HG03108 (cell line): ENCODE measurements around the gene PEA15.
A peak's percentile ranks its signal among the peaks of the same experiment; 100 is the strongest.

Experiments used
- ATAC-seq: cut with Tn5 transposase; IDR thresholded peaks from one replicate; pipeline ENCODE4 v1.9.1; 2021; ENCODE audit warnings: moderate library complexity; ENCODE audit not compliant: unreplicated experiment

PEA15 gene

DNA sequence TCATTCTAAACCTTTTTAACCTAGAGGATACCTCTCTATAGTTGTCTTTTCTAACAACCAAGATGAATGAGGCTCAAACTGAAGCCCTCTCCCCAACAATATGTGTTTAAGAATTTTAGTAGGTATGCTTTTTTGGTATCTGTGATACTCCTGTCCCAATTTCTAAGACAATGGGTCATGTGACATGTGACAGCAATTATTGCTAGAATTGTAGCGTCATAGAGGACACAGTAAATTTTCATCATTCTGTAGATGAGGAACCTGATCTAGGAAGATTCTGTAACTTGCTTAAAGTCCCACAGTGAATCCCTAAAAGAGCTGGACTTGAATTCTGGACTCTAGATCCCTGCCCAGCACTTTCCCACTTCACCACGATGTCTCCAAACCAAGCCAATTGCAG lies 26.5 kb upstream of the PEA15 start:
- ATAC-seq, result no peak

DNA sequence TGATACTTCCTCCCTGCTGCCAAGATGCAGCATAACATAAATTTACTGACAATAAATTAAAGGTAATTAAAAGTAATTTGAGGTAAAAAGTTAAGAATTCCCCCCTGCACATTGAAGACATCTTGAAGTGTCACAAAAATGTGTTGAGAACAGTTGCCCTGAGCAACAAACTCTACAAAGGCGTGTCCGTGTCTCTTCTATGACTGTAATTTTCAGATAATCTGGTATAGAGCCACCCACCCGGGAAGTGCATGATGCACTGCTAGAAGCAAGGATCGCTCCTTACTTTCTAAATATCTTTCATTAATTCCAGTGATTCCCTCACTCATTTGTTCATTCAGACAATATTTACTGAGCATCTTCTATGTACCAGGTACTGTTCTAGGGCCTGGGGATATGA lies 25.8 kb upstream of the PEA15 start:
- no peak for ATAC-seq

DNA sequence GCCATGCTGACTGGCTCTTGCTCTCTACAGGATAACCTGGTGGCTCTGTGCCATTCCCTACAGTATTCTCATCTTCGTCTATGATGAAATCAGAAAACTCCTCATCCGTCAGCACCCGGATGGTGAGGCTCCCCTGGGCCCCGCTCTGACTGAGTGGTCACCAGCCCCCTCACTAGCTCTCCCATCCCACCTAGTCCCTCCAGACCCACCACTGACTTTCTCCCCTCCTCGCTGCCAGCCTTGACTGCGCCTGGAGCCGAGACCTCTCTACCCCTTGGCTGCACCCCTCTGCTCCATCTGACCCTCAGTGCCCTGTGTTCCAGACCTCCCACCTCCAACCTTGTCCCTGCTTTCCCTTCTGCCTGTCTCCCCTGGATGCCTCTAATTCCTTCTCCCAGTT lies 18.9 kb upstream of the PEA15 start:
- ATAC-seq, result no peak

GRCh38 chr1:160186729-160187128 lies 18.5 kb upstream of the PEA15 start:
- ATAC-seq, result no peak

- no peak for ATAC-seq
These were observed 17.8 kb upstream of the PEA15 start for GRCh38 chr1:160187407-160187806.

- no peak for ATAC-seq
These were observed 16.8 kb upstream of the PEA15 start for GRCh38 chr1:160188341-160188740.

- ATAC-seq, result no peak
These were observed 15.2 kb upstream of the PEA15 start, which contains the start of gene CASQ1 for GRCh38 chr1:160189649-160190625. CASQ1 (plus strand) TSS chr1:160190575; CDS start chr1:160190752, 177 bp downstream.

- ATAC-seq, result no peak
These were observed 13.4 kb upstream of the PEA15 start for GRCh38 chr1:160191756-160192155.

DNA sequence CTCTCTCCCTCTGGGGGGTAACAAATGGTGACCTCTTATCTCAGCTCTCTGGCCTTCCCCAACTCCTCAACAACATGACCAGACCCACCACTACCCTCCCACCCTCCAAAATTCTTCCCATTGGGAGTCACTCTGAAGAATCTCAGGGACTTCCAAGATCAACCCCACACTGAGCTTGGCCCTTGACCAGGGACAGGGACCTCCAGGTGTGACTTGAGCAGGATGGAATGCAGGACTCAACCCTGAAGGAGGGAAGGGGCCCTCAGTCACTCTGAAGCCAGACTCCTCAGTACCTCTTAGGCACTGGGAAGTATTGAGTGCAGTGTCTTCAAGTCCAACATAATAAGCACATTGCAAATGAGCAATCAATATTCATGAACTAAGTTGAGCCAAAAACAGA lies 12.9 kb upstream of the PEA15 start:
- ATAC-seq, result no peak

- peak; percentile 57 for ATAC-seq
These were observed 11.9 kb upstream of the PEA15 start for GRCh38 chr1:160193091-160193819.

GRCh38 chr1:160193832-160194736 lies 11.1 kb upstream of the PEA15 start:
- no peak for ATAC-seq

DNA sequence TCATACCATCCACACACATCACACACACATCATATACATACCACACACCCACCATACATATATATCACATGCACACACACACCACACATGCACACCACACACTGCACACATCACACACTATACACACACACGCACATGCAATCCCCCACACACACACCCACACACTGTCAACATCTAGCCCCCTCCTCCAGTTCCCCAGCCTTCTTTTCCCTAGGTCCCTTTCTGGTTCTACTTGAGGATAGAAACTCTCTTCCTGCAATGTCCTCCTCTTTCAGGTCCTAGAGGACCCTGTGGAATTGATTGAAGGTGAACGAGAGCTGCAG lies 10.5 kb upstream of the PEA15 start:
- no peak for ATAC-seq

DNA sequence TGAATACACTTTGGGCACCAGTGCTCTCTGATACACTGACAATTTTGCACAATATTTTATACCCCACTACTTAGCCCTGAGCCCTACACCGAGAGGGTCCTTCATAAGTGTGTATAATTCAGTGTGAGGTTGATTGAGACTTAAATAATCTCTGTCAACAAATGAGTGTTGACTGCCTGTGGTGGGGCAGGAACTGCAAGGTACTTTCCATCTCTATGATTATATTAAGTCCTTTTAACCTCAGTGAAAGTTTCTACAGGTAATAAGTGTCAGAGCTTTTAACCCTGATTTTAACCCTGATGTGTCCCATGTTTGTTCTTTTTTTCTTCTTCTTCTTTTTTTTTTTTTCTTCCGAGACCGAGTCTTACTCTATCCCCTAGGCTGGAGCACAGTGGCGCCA lies 9.0 kb upstream of the PEA15 start:
- no peak for ATAC-seq

DNA sequence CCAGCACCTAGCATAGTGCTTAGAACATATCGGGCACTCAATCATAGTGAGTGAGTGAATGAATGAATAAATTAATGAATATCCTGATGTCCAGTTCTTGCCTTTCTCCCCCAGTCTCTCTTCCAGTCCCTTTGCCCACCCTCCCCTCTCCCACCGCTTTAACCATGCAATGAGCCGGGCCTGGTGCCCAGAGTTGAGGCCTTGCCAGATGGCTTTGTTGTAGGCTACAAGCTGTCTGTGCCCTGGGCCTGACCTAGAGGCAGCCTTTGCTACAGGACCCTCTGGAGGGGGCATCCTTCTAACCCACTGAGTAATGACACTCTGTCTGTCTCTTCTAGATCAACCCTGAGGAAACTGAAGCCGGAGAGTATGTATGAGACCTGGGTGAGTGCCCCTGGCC lies 8.0 kb upstream of the PEA15 start:
- ATAC-seq, result no peak

GRCh38 chr1:160200786-160201185 lies 4.4 kb upstream of the PEA15 start:
- ATAC-seq, result no peak

DNA sequence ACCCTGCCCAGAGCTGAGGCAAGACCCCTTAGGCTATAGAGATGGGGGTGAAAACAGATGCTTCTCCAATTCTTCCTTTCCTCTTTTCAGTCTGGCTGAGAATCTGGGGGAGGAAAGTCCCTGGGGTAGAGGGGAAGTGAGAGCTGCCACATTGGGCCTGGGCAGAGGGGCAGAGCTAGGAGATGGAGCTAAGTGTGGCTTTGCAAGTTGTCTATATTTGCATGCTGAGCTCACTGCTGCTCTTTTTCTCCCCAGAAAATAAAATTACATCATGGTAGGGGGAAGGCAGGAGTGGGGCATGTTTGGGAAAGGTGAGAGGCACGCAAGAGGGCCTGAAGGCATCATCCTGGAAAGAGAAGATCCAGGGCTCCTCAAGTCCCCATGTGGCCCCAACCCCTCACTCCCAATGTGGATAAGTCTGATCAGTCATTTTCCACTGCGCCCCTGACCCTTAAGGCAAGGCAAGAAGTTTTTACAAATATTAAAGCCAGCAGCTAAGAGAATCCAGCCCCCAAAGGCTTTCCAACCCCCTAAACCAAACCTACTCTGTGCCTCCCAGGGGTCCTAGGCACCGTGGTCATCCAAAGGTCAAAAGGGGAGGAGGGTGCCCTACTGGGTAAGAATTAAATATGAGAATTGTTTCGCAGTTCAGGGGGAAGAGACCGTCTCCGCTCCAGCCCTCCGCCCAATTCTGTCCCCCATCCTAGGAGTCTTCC lies 500 bp upstream of the PEA15 start:
- peak; percentile 55 for ATAC-seq

DNA sequence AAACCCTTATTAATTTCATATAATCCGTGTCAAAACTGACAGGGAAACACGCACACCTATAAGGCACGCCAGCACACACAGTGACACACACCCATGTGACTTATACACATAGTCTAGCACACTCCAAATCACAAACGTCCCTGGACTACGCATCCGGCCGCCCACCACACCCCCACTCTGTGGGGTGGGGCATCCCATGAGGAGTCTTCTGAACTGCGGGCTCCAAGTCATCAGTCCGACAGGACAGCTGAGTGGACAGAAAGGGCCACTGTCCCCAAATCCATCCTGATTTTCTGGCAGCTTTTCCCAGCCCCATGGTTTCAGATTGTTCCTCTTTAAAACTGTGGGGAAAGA lies 829 bp downstream of the PEA15 start:
- ATAC-seq, result peak; percentile 25

GRCh38 chr1:160206421-160207117 lies 1.4 kb downstream of the PEA15 start:
- no peak for ATAC-seq

DNA sequence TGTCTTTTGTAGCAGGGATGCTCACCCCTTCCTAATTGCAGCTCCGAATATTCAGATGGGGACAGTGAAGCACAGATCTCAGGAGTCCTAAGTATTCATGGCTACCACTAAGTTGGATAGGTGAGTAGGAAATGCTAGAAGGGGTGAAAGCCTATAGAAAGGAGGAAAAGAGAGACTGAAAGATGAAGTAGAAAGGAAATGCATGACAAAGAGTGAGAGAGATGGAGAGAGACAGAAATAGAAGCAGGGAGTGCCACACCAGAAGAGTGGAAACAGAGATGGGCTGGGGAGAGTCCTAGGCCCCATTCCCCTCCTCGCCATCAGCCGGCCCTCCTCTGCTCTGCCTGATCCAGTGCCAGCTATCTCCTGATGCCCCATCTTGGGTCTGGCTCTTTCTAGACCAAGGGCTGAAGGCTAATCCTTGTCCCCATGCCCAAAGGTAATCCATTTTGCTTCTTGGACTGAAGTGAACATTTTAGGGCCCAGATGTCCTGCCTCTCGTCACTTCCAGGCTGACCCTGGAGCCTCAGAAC lies 2.0 kb downstream of the PEA15 start:
- ATAC-seq, result no peak
